HepG2 (cell line): ENCODE results near the gene ABCA2. TPM values are rescaled to one million over a fixed set of nuclear protein-coding genes. Genes with fewer than 3 reads are reported as not detected.

Experiments
- BRCA1 ChIP-seq: sonication (generic); formaldehyde crosslinking; IDR thresholded peaks from 2 replicates; pipeline ENCODE4 v1.4.0; 2020; ENCODE audit warnings: missing genetic modification reagents
- DPF2 ChIP-seq: sonication (generic); formaldehyde crosslinking; IDR thresholded peaks from 2 replicates; pipeline ENCODE4 v1.4.0; 2020; ENCODE audit warnings: mild to moderate bottlenecking, low read depth, missing genetic modification reagents, borderline replicate concordance
- FOXC1 ChIP-seq: sonication (generic); formaldehyde crosslinking; IDR thresholded peaks from 2 replicates; pipeline ENCODE4 v1.8.0; 2022; ENCODE audit warnings: mild to moderate bottlenecking, missing genetic modification reagents, borderline replicate concordance
- FOXK1 ChIP-seq: sonication (generic); formaldehyde crosslinking; IDR thresholded peaks from 2 replicates; pipeline ENCODE4 v1.4.0; 2020; ENCODE audit warnings: low read depth, missing genetic modification reagents, borderline replicate concordance
- HNF4G ChIP-seq, 2 experiments: sonication (generic) in 1 of 2; formaldehyde crosslinking in 1 of 2; IDR thresholded peaks; 2 replicates each; pipeline versions ENCODE4 v1.4.0 to v1.6.1; 2011 to 2020; ENCODE audit warnings: borderline replicate concordance in 2 of 2, low read depth in 2 of 2, mild to moderate bottlenecking in 2 of 2, low read length in 1 of 2, missing genetic modification reagents in 1 of 2, moderate library complexity in 1 of 2
- HNRNPLL ChIP-seq: fragments of 200-400 bp; formaldehyde crosslinking; IDR thresholded peaks from 2 replicates; pipeline ENCODE4 v1.6.1; 2017; ENCODE audit warnings: mild to moderate bottlenecking, low read depth, low read length; ENCODE audit not compliant: poor library complexity, severe bottlenecking
- KAT8 ChIP-seq: IDR thresholded peaks from 2 replicates; pipeline ENCODE4 v1.6.1; 2016; ENCODE audit warnings: missing genetic modification reagents, missing compliant biosample characterization
- MYC ChIP-seq: sonication (generic); formaldehyde crosslinking; IDR thresholded peaks from 2 replicates; pipeline ENCODE4 v1.9.0; 2021; ENCODE audit warnings: missing genetic modification reagents, borderline replicate concordance
- NCOA2 ChIP-seq: sonication (generic); formaldehyde crosslinking; IDR thresholded peaks from 2 replicates; pipeline ENCODE4 v1.8.0; 2022; ENCODE audit warnings: inconsistent platforms
- NR2F2 ChIP-seq: IDR thresholded peaks from 2 replicates; pipeline ENCODE4 v1.6.1; 2012; ENCODE audit warnings: low read depth, inconsistent platforms, borderline replicate concordance
- PPARG ChIP-seq: conservative IDR thresholded peaks from 2 replicates; pipeline ENCODE4 v1.6.1; 2016; ENCODE audit warnings: missing biosample characterization, missing genetic modification reagents
- RAD21 ChIP-seq: fragments of 450-650 bp; formaldehyde crosslinking; IDR thresholded peaks from 2 replicates; pipeline ENCODE4 v1.5.0; 2020; ENCODE audit warnings: mild to moderate bottlenecking
- RBFOX2 ChIP-seq: fragments of 200-400 bp; formaldehyde crosslinking; IDR thresholded peaks from 2 replicates; pipeline ENCODE4 v1.6.1; 2017; ENCODE audit warnings: low read depth, mild to moderate bottlenecking, low read length
- RBM39 ChIP-seq: fragments of 200-400 bp; formaldehyde crosslinking; IDR thresholded peaks from one replicate; pipeline ENCODE4 v1.6.1; 2018; ENCODE audit warnings: antibody characterized with exemption, mild to moderate bottlenecking, low read depth, low read length; ENCODE audit not compliant: poor library complexity, severe bottlenecking
- SRSF1 ChIP-seq: fragments of 200-400 bp; formaldehyde crosslinking; optimal IDR thresholded peaks from 2 replicates; pipeline ENCODE3; 2017; ENCODE audit warnings: mild to moderate bottlenecking, low read depth, low read length, moderate library complexity
- ZBTB8A ChIP-seq: sonication (generic); formaldehyde crosslinking; IDR thresholded peaks from 2 replicates; pipeline ENCODE4 v1.4.0; 2020; ENCODE audit warnings: mild to moderate bottlenecking, low read depth, missing genetic modification reagents, borderline replicate concordance
- ZNF33A ChIP-seq: sonication (generic); formaldehyde crosslinking; IDR thresholded peaks from 2 replicates; pipeline ENCODE4 v1.5.1; 2020; ENCODE audit warnings: missing genetic modification reagents, mild to moderate bottlenecking, moderate library complexity, borderline replicate concordance
- ZNF598 ChIP-seq: sonication (generic); formaldehyde crosslinking; IDR thresholded peaks from 2 replicates; pipeline ENCODE4 v1.5.1; 2020; ENCODE audit warnings: mild to moderate bottlenecking, missing genetic modification reagents, borderline replicate concordance
- ZNF605 ChIP-seq: sonication (generic); formaldehyde crosslinking; IDR thresholded peaks from 2 replicates; pipeline ENCODE4 v1.8.0; 2022; ENCODE audit warnings: mild to moderate bottlenecking, missing genetic modification reagents
- ZNF761 ChIP-seq: sonication (generic); formaldehyde crosslinking; conservative IDR thresholded peaks from 2 replicates; pipeline ENCODE4 v1.4.0; 2020; ENCODE audit warnings: mild to moderate bottlenecking, missing genetic modification reagents
- ZZZ3 ChIP-seq: sonication (generic); formaldehyde crosslinking; IDR thresholded peaks from 2 replicates; pipeline ENCODE4 v1.4.0; 2020; ENCODE audit warnings: missing genetic modification reagents, mild to moderate bottlenecking, borderline replicate concordance
- polyA plus RNA-seq, 8 experiments: library from polyadenylated mRNA; depleted of rRNA in 3 of 8; stranded (reverse) in 7 of 8; unstranded in 1 of 8; fragments of >200 nt; fragmentation: Illumina TruSeq in 4 of 8; extraction: Trizol in 4 of 8; gene quantifications; 2 replicates each; pipeline versions ENCODE4 v1.2.1 to v1.2.3, GENCODE V29; 2011 to 2016; ENCODE audit warnings: low read depth in 4 of 8, missing spikeins in 1 of 8, mixed read lengths in 1 of 8; ENCODE audit not compliant: insufficient read depth in 1 of 8
- total RNA-seq, 5 experiments: library from RNA; depleted of rRNA; stranded (reverse); fragments of >200 nt; fragmentation: Illumina TruSeq; extraction: Trizol; gene quantifications; 2 replicates each; pipeline ENCODE4 v1.2.3, GENCODE V29; 2016; ENCODE audit warnings: low read depth in 1 of 5
- TF ChIP-seq, protein P1 (sequence below): sonication (generic); formaldehyde crosslinking; IDR thresholded peaks from 2 replicates; pipeline ENCODE4 v1.4.0; 2020; ENCODE audit warnings: missing genetic modification reagents
- TF ChIP-seq, protein P2 (sequence below): sonication (generic); formaldehyde crosslinking; IDR thresholded peaks from 2 replicates; pipeline ENCODE4 v1.9.0; 2021; ENCODE audit warnings: missing genetic modification reagents, mild to moderate bottlenecking, borderline replicate concordance

ABCA2 gene
- total and polyA plus RNA-seq, 2 of the 13 experiments (the other 11 are each of a cell fraction or from before 2014, with no cell fraction given), result 2.9 to 19.2 TPM

DNA sequence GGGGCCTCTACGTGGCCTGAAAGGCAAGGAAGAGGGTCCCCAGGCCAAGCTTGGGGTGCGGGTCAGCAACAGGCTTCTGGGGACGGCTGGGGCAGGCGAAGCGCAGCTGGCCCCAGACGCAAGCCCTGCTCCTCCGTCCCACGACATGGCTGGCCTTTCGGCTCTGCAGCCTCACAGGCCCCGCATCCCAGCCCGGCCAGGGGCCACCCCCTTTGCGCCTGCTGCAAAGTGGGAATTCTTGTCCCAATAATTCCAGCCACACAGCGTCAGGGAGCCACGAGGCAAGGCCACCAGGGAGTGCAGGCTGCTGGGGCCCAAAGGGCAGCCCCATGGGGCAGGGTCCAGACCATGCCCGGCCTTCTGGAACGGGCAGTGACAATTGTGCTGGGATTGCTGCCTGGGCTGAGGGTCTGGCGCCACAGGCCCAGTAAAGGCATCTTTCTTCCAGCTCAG, 26.9 kb upstream of the ABCA2 start (continued):
- TF ChIP-seq DPF2 (CRISPR knock-in tag) (no peak), HNRNPLL (no peak), RAD21 (CRISPR knock-in tag) (no peak), KAT8 (CRISPR knock-in tag) (no peak), NCOA2 (CRISPR knock-in tag) (0 out of 2 replicates have a peak, but pooled peaks have one; percentile 21), NR2F2 (no peak), ZZZ3 (no peak), RBM39 (no peak), ZNF605 (CRISPR knock-in tag) (no peak), HNF4G (IDR thresholded peaks at IDR 0.05; ENCODE audit: borderline replicate concordance, low read depth, low read length) (peak; percentile 71; the same call in 1 of the 2 replicates), HNF4G (CRISPR knock-in tag; IDR thresholded peaks at IDR 0.05; ENCODE audit: borderline replicate concordance, low read depth) (no peak), ZNF761 (no peak), FOXC1 (CRISPR knock-in tag) (no peak), RBFOX2 (peak; percentile 63), ZNF33A (CRISPR knock-in tag) (no peak; the same call in 1 of the 2 replicates), ZBTB8A (CRISPR knock-in tag) (no peak), BRCA1 (CRISPR knock-in tag) (peak; percentile 66; the same call in 1 of the 2 replicates), PPARG (CRISPR knock-in tag) (0 out of 2 replicates have a peak, but pooled peaks have one; percentile 15), SRSF1 (peak; percentile 72), FOXK1 (CRISPR knock-in tag) (no peak), ZNF598 (CRISPR knock-in tag) (no peak), MYC (CRISPR knock-in tag) (peak; percentile 78)
- TF ChIP-seq, protein P1, sequence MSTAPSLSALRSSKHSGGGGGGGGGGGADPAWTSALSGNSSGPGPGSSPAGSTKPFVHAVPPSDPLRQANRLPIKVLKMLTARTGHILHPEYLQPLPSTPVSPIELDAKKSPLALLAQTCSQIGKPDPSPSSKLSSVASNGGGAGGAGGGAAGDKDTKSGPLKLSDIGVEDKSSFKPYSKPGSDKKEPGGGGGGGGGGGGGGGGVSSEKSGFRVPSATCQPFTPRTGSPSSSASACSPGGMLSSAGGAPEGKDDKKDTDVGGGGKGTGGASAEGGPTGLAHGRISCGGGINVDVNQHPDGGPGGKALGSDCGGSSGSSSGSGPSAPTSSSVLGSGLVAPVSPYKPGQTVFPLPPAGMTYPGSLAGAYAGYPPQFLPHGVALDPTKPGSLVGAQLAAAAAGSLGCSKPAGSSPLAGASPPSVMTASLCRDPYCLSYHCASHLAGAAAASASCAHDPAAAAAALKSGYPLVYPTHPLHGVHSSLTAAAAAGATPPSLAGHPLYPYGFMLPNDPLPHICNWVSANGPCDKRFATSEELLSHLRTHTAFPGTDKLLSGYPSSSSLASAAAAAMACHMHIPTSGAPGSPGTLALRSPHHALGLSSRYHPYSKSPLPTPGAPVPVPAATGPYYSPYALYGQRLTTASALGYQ (CRISPR knock-in tag), result no peak
- TF ChIP-seq, protein P2, sequence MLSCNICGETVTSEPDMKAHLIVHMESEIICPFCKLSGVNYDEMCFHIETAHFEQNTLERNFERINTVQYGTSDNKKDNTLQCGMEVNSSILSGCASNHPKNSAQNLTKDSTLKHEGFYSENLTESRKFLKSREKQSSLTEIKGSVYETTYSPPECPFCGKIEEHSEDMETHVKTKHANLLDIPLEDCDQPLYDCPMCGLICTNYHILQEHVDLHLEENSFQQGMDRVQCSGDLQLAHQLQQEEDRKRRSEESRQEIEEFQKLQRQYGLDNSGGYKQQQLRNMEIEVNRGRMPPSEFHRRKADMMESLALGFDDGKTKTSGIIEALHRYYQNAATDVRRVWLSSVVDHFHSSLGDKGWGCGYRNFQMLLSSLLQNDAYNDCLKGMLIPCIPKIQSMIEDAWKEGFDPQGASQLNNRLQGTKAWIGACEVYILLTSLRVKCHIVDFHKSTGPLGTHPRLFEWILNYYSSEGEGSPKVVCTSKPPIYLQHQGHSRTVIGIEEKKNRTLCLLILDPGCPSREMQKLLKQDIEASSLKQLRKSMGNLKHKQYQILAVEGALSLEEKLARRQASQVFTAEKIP (CRISPR knock-in tag), result no peak
